ENCODE data around the gene FASLG. TPM values are rescaled to one million over a fixed set of nuclear protein-coding genes. Genes with fewer than 3 reads are reported as not detected.
"Not testable (repeated sequence)": the region's sequence is repeated elsewhere in the genome, so short reads cannot be mapped to it uniquely, and the experiment has no call there.

FASLG gene, protein sequence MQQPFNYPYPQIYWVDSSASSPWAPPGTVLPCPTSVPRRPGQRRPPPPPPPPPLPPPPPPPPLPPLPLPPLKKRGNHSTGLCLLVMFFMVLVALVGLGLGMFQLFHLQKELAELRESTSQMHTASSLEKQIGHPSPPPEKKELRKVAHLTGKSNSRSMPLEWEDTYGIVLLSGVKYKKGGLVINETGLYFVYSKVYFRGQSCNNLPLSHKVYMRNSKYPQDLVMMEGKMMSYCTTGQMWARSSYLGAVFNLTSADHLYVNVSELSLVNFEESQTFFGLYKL
- 1 to 10 TPM; 4.5 to 4.6 TPM for total RNA-seq

DNA sequence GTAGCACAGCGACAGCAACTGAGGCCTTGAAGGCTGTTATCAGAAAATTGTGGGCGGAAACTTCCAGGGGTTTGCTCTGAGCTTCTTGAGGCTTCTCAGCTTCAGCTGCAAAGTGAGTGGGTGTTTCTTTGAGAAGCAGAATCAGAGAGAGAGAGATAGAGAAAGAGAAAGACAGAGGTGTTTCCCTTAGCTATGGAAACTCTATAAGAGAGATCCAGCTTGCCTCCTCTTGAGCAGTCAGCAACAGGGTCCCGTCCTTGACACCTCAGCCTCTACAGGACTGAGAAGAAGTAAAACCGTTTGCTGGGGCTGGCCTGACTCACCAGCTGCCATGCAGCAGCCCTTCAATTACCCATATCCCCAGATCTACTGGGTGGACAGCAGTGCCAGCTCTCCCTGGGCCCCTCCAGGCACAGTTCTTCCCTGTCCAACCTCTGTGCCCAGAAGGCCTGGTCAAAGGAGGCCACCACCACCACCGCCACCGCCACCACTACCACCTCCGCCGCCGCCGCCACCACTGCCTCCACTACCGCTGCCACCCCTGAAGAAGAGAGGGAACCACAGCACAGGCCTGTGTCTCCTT, at the start of gene FASLG:
Gene FASLG (plus strand): TSS at position 233 of the 583 bp plus-strand sequence. CDS start 99 bp downstream, at position 332.
- peak within 1 kb of the TSS; percentile 86 for H3K27ac Mint-ChIP-seq
- peaks cover 5% of the 10 kb centered on the region for H3K27me3 Mint-ChIP-seq
- peak; percentile 53 for ATAC-seq (ENCODE audit: low read depth)
- POLR2A ChIA-PET: interaction anchor here (0.7 to 1.8 kb wide), 9 partner anchors 11 to 126 kb away, joined by 3 to 12 read pairs (median 5); partner anchors contain the start of gene SUCO
- peaks cover 58% of the 10 kb centered on the region for H3K4me1 Mint-ChIP-seq
- DNase-seq: peak; percentile 45
- peak within 1 kb of the TSS; percentile 81 for H3K4me3 Mint-ChIP-seq
- H3K36me3 Mint-ChIP-seq: peaks cover 12% of the 10 kb centered on the region
- H3K9me3 Mint-ChIP-seq: peaks cover 2% of the 10 kb centered on the region

DNA sequence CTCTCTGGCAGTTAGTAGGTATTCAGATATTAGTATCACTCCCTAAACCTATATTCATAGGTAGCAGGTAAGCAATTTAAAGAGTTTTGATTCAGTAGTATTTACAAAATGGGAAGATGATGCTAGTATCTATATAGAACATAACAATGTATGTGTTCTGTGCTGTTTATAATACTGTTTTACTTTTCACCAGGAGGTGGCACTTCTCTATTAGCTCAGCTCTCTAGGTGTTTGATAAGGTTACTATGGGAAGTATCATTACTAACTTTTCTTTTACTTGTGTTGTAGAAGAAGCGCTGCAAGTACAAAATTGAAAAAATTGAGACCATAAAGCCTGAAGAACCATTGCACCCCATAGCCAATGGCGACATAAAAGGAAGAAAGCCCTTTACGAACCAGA, 49.4 kb upstream of the FASLG start:
- ATAC-seq (ENCODE audit: low read depth): peak; percentile 70
- Mint-ChIP-seq H3K27ac (no peak overlapping the region), H3K4me3 (no peak overlapping the region), H3K9me3 (peaks cover 1% of the 10 kb centered on the region), H3K36me3 (peaks cover 33% of the 10 kb centered on the region), H3K4me1 (peaks cover 13% of the 10 kb centered on the region), H3K27me3 (no peaks in the 10 kb centered on the region)
- POLR2A ChIA-PET: interaction anchor here (0.7 to 2.0 kb wide), 2 partner anchors 110 to 165 kb away, joined by 3 to 13 read pairs; no protein-coding TSS in a partner anchor
- no peak for DNase-seq

DNA sequence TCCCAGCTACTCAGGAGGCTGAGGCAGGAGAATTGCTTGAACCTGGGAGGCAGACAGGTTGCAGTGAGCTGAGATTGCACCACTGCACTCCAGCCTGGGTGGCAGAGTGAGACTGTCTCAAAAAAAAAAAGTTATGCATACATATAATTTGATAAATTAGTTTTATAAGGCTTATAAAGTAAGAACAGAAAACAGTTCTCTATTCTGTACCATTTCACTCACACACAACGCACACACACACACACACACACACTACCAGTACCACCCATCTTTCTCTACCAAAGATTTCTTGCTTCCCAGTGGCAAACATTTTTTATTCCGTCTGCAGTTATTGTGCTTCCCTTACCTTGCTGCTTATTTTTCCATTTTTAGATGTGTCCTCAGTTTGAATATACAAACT, 46.4 kb upstream of the FASLG start:
- no peak for ATAC-seq (ENCODE audit: low read depth)
- DNase-seq: no peak
- Mint-ChIP-seq H3K4me3 (no peak overlapping the region), H3K27ac (no peak overlapping the region), H3K36me3 (peaks cover 31% of the 10 kb centered on the region), H3K27me3 (no peaks in the 10 kb centered on the region), H3K4me1 (peaks cover 13% of the 10 kb centered on the region), H3K9me3 (peaks cover 6% of the 10 kb centered on the region)
- POLR2A ChIA-PET: no interaction called here

GRCh38 chr1:172613294-172613693, 45.6 kb upstream of the FASLG start:
- no peak overlapping the region for H3K27ac Mint-ChIP-seq
- POLR2A ChIA-PET: no interaction called here

GRCh38 chr1:172616195-172616594, 42.7 kb upstream of the FASLG start:
- ATAC-seq (ENCODE audit: low read depth) (no peak), DNase-seq (no peak)
- peaks cover 34% of the 10 kb centered on the region for H3K36me3 Mint-ChIP-seq
- no peaks in the 10 kb centered on the region for H3K27me3 Mint-ChIP-seq
- H3K4me1 Mint-ChIP-seq: no peaks in the 10 kb centered on the region
- no peak overlapping the region for H3K4me3 Mint-ChIP-seq
- H3K9me3 Mint-ChIP-seq: peaks cover 22% of the 10 kb centered on the region
- POLR2A ChIA-PET: interaction anchor here (1.3 kb wide), 1 partner anchor 24 kb away, joined by 4 read pairs; no protein-coding TSS in a partner anchor
- H3K27ac Mint-ChIP-seq: no peak overlapping the region

More at GRCh38 chr1:172613294-172613693, 45.6 kb upstream of the FASLG start:
- Mint-ChIP-seq H3K4me1 (peaks cover 13% of the 10 kb centered on the region), H3K27me3 (no peaks in the 10 kb centered on the region), H3K4me3 (no peak overlapping the region), H3K36me3 (peaks cover 36% of the 10 kb centered on the region), H3K9me3 (peaks cover 8% of the 10 kb centered on the region)
- no peak for ATAC-seq (ENCODE audit: low read depth)
- DNase-seq: no peak

DNA sequence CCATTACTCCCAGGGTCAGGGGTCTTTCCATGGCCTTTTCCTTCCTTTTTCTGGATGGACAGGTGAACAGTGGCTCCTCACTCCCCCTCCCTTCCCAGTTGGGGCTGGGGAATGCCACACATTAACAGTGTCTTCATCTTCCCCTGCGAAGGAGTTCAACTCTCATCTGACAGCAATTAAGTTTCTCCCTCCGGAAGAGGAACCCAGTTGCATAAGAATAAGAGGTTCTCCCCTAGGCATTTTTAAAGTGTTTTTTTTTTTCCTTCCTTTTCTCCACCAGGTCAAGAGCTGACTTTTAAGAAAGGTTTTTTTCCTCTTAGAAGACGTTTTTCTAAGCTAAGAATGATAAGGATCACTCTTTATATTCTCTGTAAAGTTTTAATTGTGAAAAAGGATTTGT, 42.3 kb upstream of the FASLG start:
- H3K27me3 Mint-ChIP-seq: no peaks in the 10 kb centered on the region
- H3K36me3 Mint-ChIP-seq: peaks cover 32% of the 10 kb centered on the region
- H3K9me3 Mint-ChIP-seq: peaks cover 25% of the 10 kb centered on the region
- ATAC-seq (ENCODE audit: low read depth) (no peak), DNase-seq (no peak)
- no peak overlapping the region for H3K27ac Mint-ChIP-seq
- H3K4me3 Mint-ChIP-seq: no peak overlapping the region
- H3K4me1 Mint-ChIP-seq: no peaks in the 10 kb centered on the region
- POLR2A ChIA-PET: interaction anchor here (0.7 to 1.3 kb wide), 2 partner anchors 23 to 330 kb away, joined by 3 to 4 read pairs; no protein-coding TSS in a partner anchor

DNA sequence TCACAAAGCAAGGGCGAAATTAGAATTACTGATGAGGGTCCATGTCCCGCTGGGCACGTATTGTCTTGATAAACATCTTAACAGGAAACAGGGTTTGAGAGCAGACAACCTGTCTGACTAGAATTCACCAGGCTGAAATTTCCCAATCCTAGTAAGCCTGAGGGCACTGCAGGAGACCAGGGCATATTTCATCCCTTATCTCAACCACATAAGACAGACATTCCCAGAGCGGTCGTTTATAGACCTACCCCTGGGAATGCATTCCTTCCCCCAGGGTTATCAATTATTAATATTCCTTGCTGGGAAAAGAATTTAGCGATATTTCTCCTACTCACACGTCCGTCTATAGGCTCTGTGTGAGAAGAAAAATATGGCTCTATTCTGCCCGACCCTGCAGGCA, 38.3 kb upstream of the FASLG start:
- H3K4me1 Mint-ChIP-seq; DNase-seq; H3K27ac Mint-ChIP-seq; H3K4me3 Mint-ChIP-seq; ATAC-seq (ENCODE audit: low read depth); POLR2A ChIA-PET; H3K27me3 Mint-ChIP-seq: not testable (repeated sequence)
- Mint-ChIP-seq H3K9me3 (peaks cover 30% of the 10 kb centered on the region), H3K36me3 (peaks cover 36% of the 10 kb centered on the region)

GRCh38 chr1:172622541-172622940, 36.4 kb upstream of the FASLG start:
- POLR2A ChIA-PET: no interaction called here
- DNase-seq: no peak
- no peak for ATAC-seq (ENCODE audit: low read depth)
- Mint-ChIP-seq H3K9me3 (peaks cover 28% of the 10 kb centered on the region), H3K4me3 (no peak overlapping the region), H3K27ac (no peak overlapping the region), H3K27me3 (no peaks in the 10 kb centered on the region), H3K4me1 (peaks cover 5% of the 10 kb centered on the region), H3K36me3 (peaks cover 31% of the 10 kb centered on the region)

- no peak for ATAC-seq (ENCODE audit: low read depth)
- Mint-ChIP-seq H3K27me3 (no peaks in the 10 kb centered on the region), H3K36me3 (peaks cover 24% of the 10 kb centered on the region), H3K27ac (no peak overlapping the region), H3K9me3 (peaks cover 24% of the 10 kb centered on the region), H3K4me3 (no peak overlapping the region), H3K4me1 (peaks cover 14% of the 10 kb centered on the region)
- POLR2A ChIA-PET: no interaction called here
- no peak for DNase-seq
Measured at GRCh38 chr1:172623748-172624147, 35.2 kb upstream of the FASLG start.

DNA sequence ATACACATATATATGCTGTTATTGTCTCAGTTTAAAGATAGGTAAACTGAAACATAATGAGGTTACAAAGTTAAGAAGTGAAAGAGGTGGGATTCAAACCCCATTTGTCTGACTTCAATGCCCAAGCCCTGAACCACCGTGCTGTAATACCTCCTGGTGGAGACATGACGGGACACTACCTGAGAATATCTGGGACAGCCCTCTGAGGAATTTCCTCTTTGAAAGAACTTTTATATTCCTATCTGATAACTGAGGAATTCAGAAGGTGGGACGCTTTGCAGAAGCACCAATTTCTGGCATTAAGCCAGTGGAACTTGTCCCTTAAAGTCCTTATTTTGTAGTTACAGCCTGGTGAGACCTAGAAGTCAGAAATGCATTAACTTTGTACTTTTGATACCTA, 32.1 kb upstream of the FASLG start:
- Mint-ChIP-seq H3K27me3 (no peaks in the 10 kb centered on the region), H3K4me3 (no peak overlapping the region), H3K9me3 (peaks cover 9% of the 10 kb centered on the region), H3K4me1 (peaks cover 38% of the 10 kb centered on the region), H3K27ac (no peak overlapping the region), H3K36me3 (peaks cover 19% of the 10 kb centered on the region)
- no peak for DNase-seq
- no peak for ATAC-seq (ENCODE audit: low read depth)
- POLR2A ChIA-PET: interaction anchor here (1.4 kb wide), 1 partner anchor 32 kb away, joined by 4 read pairs; the partner anchor contains the start of gene FASLG

- Mint-ChIP-seq H3K9me3 (peaks cover 6% of the 10 kb centered on the region), H3K4me1 (peaks cover 41% of the 10 kb centered on the region), H3K4me3 (no peak overlapping the region), H3K27ac (no peak overlapping the region), H3K36me3 (peaks cover 16% of the 10 kb centered on the region), H3K27me3 (peaks cover 3% of the 10 kb centered on the region)
- ATAC-seq (ENCODE audit: low read depth) (peak; percentile 89), DNase-seq (no peak)
- POLR2A ChIA-PET: interaction anchor here (1.4 to 2.5 kb wide), 2 partner anchors 11 to 31 kb away, joined by 4 to 10 read pairs; partner anchors contain the start of gene FASLG
Measured at GRCh38 chr1:172627702-172628101, 31.2 kb upstream of the FASLG start.

GRCh38 chr1:172628401-172628800, 30.5 kb upstream of the FASLG start:
- POLR2A ChIA-PET: interaction anchor here (1.4 to 2.5 kb wide), 2 partner anchors 10 to 30 kb away, joined by 4 to 10 read pairs; partner anchors contain the start of gene FASLG
- no peak overlapping the region for H3K4me3 Mint-ChIP-seq
- H3K27ac Mint-ChIP-seq: no peak overlapping the region
- peaks cover 14% of the 10 kb centered on the region for H3K36me3 Mint-ChIP-seq
- DNase-seq: no peak
- peaks cover 41% of the 10 kb centered on the region for H3K4me1 Mint-ChIP-seq
- ATAC-seq (ENCODE audit: low read depth): no peak
- peaks cover 3% of the 10 kb centered on the region for H3K27me3 Mint-ChIP-seq
- H3K9me3 Mint-ChIP-seq: peaks cover 6% of the 10 kb centered on the region

GRCh38 chr1:172629170-172629569, 29.7 kb upstream of the FASLG start:
- peaks cover 3% of the 10 kb centered on the region for H3K27me3 Mint-ChIP-seq
- POLR2A ChIA-PET: interaction anchor here (2.5 kb wide), 1 partner anchor 10 kb away, joined by 10 read pairs; no protein-coding TSS in a partner anchor

More at GRCh38 chr1:172629170-172629569, 29.7 kb upstream of the FASLG start:
- ATAC-seq (ENCODE audit: low read depth) (no peak), DNase-seq (no peak)
- peaks cover 3% of the 10 kb centered on the region for H3K9me3 Mint-ChIP-seq
- peaks cover 38% of the 10 kb centered on the region for H3K4me1 Mint-ChIP-seq
- H3K4me3 Mint-ChIP-seq: no peak overlapping the region
- H3K36me3 Mint-ChIP-seq: peaks cover 11% of the 10 kb centered on the region
- H3K27ac Mint-ChIP-seq: peak overlapping the region; percentile 27

Data from activated naive CD8-positive, alpha-beta T cell treated with anti-CD3 and anti-CD28 coated beads, Interleukin-2, amount 10 ng/mL, durations not matched to agents 7 days and 5 days (primary cell).